Measurements from ENCODE around the gene TINCR. TPM values are rescaled to one million over a fixed set of nuclear protein-coding genes. Genes with fewer than 3 reads are reported as not detected.

The TINCR gene
- total RNA-seq, 1 experiment from 2014 or later, result 0.21 TPM

DNA sequence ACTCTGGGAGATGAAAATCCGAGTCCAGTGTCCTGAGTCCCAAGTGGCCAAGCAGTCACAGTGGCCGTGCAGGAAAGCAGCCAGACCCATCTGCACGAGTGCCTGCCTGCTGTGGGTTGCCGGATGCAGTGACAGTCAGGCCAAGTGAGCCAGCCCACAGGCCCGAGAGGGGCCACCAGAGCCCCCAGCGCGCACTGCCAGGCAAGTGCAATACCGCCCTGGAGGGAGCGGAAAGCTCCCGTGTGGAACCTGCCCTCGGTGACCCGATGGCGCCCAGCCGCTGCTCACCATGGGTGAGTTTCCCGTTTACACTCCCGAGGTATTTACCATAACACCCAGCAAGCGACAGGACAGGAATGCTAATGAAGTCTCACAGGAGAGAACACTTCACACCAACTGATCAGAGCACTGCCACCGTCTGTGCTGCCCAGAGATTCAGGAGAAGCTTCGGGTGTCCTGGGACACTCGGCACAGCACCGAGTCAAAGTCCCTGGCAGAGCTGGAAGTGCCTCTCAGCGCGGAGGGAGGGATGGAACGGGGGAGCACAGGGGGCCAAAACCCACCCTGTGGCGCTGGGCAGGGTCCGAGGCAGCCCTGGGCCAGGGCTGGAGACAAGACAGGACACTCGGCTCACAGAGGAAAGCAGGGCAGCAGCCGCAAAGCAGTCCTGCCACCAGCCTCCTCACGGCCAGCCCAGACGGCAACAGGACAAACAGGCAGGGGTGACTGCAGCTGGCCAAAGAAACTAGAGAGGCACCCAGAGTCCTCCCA, 21.3 kb upstream of the TINCR start:
- BruUV-seq (replicated peaks), result no TSS peak
- intact Hi-C loops (cut with micrococcal nuclease), result no loop called here
- DNase-seq (ENCODE audit: unreplicated experiment), result no peak
- no peaks in the 10 kb centered on the region for H3K27me3 Mint-ChIP-seq (ENCODE audit: insufficient read depth, unreplicated experiment)
- POLR2A ChIA-PET, result no interaction called here
- H3K36me3 Mint-ChIP-seq (ENCODE audit: insufficient read depth, unreplicated experiment), result peaks cover 82% of the 10 kb centered on the region
- no peaks in the 10 kb centered on the region for H3K9me3 Mint-ChIP-seq (ENCODE audit: unreplicated experiment)
- TF ChIP-seq, protein P1, sequence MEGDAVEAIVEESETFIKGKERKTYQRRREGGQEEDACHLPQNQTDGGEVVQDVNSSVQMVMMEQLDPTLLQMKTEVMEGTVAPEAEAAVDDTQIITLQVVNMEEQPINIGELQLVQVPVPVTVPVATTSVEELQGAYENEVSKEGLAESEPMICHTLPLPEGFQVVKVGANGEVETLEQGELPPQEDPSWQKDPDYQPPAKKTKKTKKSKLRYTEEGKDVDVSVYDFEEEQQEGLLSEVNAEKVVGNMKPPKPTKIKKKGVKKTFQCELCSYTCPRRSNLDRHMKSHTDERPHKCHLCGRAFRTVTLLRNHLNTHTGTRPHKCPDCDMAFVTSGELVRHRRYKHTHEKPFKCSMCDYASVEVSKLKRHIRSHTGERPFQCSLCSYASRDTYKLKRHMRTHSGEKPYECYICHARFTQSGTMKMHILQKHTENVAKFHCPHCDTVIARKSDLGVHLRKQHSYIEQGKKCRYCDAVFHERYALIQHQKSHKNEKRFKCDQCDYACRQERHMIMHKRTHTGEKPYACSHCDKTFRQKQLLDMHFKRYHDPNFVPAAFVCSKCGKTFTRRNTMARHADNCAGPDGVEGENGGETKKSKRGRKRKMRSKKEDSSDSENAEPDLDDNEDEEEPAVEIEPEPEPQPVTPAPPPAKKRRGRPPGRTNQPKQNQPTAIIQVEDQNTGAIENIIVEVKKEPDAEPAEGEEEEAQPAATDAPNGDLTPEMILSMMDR (IDR thresholded peaks at IDR 0.05; ENCODE audit: unreplicated experiment), result no peak
- H3K4me3 Mint-ChIP-seq (ENCODE audit: unreplicated experiment), result no peak overlapping the region
- H3K27ac Mint-ChIP-seq (ENCODE audit: low read depth, unreplicated experiment), result no peak overlapping the region
- CTCF ChIA-PET, result interaction anchor here (0.7 kb wide), 1 partner anchor 677 kb away, joined by 3 read pairs; no protein-coding TSS in a partner anchor
- no peaks in the 10 kb centered on the region for H3K4me1 Mint-ChIP-seq (ENCODE audit: insufficient read depth, unreplicated experiment)

DNA sequence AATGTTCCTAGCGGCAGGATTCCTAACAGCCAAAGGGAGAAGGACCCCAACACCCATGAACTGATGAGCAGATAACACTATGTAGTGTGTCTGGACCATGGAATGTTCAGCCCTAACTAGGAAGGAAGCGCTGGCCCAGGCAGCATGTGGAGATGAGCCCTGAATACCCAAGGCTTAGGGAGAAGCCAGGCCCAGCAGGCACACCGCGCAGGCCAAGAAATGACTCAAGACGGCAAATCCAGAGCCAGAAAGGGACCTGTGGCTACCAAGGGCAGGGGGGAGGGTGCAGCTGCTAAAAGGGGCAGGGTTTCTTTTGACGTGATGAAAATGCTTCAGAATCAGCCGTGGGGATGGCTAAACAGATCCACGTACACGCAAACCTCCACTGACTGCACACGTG, 20.7 kb upstream of the TINCR start:
- TF ChIP-seq, protein P1 (IDR thresholded peaks at IDR 0.05; ENCODE audit: unreplicated experiment), result no peak
- peaks cover 79% of the 10 kb centered on the region for H3K36me3 Mint-ChIP-seq (ENCODE audit: insufficient read depth, unreplicated experiment)
- no peaks in the 10 kb centered on the region for H3K27me3 Mint-ChIP-seq (ENCODE audit: insufficient read depth, unreplicated experiment)
- no TSS peak for BruUV-seq (replicated peaks)
- no peaks in the 10 kb centered on the region for H3K4me1 Mint-ChIP-seq (ENCODE audit: insufficient read depth, unreplicated experiment)
- H3K27ac Mint-ChIP-seq (ENCODE audit: low read depth, unreplicated experiment), result no peak overlapping the region
- CTCF ChIA-PET, result interaction anchor here (0.7 kb wide), 1 partner anchor 676 kb away, joined by 3 read pairs; no protein-coding TSS in a partner anchor
- POLR2A ChIA-PET, result no interaction called here
- no peak for DNase-seq (ENCODE audit: unreplicated experiment)
- H3K9me3 Mint-ChIP-seq (ENCODE audit: unreplicated experiment), result no peaks in the 10 kb centered on the region
- intact Hi-C loops (cut with micrococcal nuclease), result no loop called here
- no peak overlapping the region for H3K4me3 Mint-ChIP-seq (ENCODE audit: unreplicated experiment)

DNA sequence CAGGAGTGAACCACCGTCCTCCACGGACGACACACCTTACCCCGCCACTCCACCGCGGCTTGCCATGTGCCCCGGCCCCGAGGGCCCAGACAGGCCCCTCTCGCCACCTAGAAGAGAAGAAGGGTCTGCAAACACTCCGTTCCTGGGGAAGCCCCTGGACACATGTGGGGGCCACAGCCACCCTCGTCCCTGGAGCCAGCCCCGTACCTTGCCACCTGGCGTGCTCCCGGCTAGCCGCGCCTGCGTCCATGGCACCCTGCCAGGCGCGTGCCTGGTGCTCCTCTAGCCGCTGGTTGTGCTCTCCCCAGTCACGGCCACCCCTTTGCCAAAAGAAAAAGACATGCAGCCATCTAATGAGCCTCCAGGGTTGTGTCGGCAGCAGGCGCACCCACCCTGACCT, 19.9 kb upstream of the TINCR start:
- DNase-seq (ENCODE audit: unreplicated experiment), result no peak
- H3K4me3 Mint-ChIP-seq (ENCODE audit: unreplicated experiment), result no peak overlapping the region
- H3K27ac Mint-ChIP-seq (ENCODE audit: low read depth, unreplicated experiment), result no peak overlapping the region
- H3K36me3 Mint-ChIP-seq (ENCODE audit: insufficient read depth, unreplicated experiment), result peaks cover 71% of the 10 kb centered on the region
- TF ChIP-seq, protein P1 (IDR thresholded peaks at IDR 0.05; ENCODE audit: unreplicated experiment), result no peak
- no TSS peak for BruUV-seq (replicated peaks)
- intact Hi-C loops (cut with micrococcal nuclease), result no loop called here
- ChIA-PET POLR2A (no interaction called here), CTCF (interaction anchor here (1.0 to 1.1 kb wide), 2 partner anchors 14 to 28 kb away, joined by 3 to 4 read pairs; no protein-coding TSS in a partner anchor)
- no peaks in the 10 kb centered on the region for H3K27me3 Mint-ChIP-seq (ENCODE audit: insufficient read depth, unreplicated experiment)
- no peaks in the 10 kb centered on the region for H3K4me1 Mint-ChIP-seq (ENCODE audit: insufficient read depth, unreplicated experiment)
- no peaks in the 10 kb centered on the region for H3K9me3 Mint-ChIP-seq (ENCODE audit: unreplicated experiment)

DNA sequence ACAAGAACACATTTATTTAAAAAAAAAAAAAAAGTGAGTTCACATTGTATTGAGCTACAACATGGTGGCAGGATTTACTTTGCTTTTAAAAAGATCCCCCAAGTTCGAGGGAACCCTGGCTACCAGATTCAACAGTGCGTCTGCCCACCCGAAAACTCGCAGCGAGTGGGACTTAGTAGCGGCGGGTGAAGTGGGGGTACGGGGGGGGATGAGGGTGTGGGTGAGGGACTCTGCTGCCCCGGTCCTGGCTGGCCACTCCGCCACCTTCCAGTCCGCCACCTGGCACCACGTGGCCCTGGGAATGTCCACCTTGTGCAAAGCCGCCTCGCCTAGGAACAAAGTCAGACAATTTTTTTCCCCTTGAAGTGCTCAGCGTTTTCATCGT, 19.3 kb upstream of the TINCR start:
- TF ChIP-seq, protein P1 (IDR thresholded peaks at IDR 0.05; ENCODE audit: unreplicated experiment), result no peak
- TSS peak; percentile 35 for BruUV-seq (replicated peaks)
- Mint-ChIP-seq H3K4me3 (ENCODE audit: unreplicated experiment) (no peak overlapping the region), H3K36me3 (ENCODE audit: insufficient read depth, unreplicated experiment) (peaks cover 65% of the 10 kb centered on the region), H3K4me1 (ENCODE audit: insufficient read depth, unreplicated experiment) (no peaks in the 10 kb centered on the region), H3K9me3 (ENCODE audit: unreplicated experiment) (no peaks in the 10 kb centered on the region), H3K27me3 (ENCODE audit: insufficient read depth, unreplicated experiment) (no peaks in the 10 kb centered on the region), H3K27ac (ENCODE audit: low read depth, unreplicated experiment) (no peak overlapping the region)
- intact Hi-C loops (cut with micrococcal nuclease), result no loop called here
- DNase-seq (ENCODE audit: unreplicated experiment), result no peak
- CTCF ChIA-PET, result interaction anchor here (0.6 to 1.1 kb wide), 4 partner anchors 14 to 539 kb away, joined by 3 to 4 read pairs (median 4); no protein-coding TSS in a partner anchor
- POLR2A ChIA-PET, result no interaction called here

Data from MCF 10A (cell line).